GM18498 (cell line): ENCODE data around the gene ALOXE3.

Source experiments
- ATAC-seq: cut with Tn5 transposase; IDR thresholded peaks from one replicate; pipeline ENCODE4 v1.9.1; 2021; ENCODE audit warnings: mild to moderate bottlenecking, moderate library complexity; ENCODE audit not compliant: unreplicated experiment

Gene ALOXE3

DNA sequence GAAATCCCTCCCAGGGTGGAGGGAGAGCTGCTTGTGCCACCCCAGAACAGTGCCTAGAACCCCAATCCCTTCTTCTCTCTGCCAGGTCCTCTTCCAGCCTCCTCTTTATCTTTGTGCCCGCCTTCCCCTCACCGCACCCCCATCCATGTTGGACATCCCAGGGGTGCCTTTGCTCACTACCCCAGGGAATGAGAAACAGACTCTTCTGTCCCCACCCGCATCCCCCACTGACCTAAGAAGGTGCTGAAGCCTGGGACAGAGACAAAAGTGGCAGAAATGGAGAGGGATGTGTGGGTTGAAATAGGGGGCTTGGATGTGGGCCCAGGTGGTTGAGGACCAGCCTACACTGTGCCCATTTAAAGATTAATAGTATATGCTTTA, 62.5 kb downstream of the ALOXE3 start:
- no peak for ATAC-seq

DNA sequence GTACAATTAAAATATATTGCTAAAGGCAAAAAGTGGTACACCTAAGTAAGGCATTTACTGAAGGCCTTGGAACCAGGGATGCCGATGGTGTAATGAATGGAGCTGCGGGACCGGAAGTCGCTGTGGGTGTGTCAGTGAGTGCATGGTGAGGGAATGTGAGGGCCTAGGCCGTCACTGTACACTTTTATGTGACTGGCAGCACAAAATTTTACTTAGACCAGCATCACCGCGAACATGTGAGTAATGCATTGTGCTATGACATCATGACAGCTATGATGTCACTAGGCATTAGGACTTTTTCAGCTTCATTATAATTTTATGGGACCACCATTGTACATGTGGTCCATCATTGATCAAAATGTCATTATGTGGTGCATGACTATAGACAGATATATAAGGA, 64.7 kb downstream of the ALOXE3 start:
- no peak for ATAC-seq

DNA sequence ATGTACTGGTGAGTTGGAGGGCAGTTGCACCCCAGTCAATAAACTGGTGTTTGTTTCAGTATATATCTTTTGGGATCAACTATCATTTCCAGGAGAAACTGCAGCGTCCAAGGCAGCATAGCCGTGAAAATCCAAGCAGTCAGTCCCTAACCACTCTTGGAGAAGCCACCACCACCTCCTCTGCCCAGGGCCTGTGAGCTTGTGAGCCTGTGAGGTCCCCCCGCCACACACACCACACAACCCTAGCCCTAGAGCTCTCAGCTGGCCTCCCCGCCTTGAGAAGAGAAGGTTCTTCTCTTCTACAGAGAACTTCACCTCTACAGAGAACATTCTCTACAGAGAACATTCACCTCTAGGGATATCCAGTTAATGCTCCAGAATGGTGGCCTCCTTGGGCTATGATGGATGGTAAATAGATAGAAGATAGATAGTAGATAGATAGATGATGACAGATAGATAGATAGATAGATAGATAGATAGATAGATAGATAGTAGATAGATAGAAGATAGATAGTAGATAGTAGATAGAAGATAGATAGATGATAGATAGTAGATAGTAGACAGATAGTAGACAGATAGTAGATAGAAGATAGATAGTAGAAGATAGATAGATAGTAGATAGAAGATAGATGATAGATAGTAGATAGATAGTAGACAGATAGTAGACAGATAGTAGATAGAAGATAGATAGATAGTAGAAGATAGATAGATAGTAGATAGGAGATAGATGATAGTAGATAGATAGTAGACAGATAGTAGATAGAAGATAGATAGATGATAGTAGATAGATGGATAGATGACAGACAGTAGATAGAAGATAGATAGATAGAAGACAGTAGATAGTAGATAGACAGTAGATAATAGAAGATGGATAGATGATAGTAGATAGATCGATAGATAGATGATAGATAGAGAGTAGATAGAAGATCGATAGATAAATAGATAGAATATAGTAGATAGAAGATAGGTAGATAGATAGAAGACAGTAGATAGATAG, 65.8 kb downstream of the ALOXE3 start:
- ATAC-seq, result no peak

DNA sequence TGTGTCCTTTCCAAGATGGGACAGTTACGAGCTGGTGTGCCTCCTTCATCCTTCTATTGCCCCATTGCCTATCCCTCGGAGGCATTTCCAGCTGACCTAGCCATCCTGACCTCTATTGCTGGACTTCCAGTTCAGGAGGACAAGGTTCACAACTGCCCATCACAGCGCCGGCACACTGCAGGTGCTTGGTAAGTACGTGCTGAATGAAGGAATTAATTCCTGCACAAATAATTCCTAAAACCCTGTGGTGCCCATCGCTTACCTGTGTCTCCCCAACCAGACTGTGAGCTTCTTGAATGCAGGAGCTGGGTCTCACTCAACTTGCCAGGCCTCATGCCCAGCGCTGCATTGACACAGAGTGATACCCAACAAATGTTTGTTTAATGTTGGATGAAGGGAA, 66.5 kb downstream of the ALOXE3 start:
- no peak for ATAC-seq

DNA sequence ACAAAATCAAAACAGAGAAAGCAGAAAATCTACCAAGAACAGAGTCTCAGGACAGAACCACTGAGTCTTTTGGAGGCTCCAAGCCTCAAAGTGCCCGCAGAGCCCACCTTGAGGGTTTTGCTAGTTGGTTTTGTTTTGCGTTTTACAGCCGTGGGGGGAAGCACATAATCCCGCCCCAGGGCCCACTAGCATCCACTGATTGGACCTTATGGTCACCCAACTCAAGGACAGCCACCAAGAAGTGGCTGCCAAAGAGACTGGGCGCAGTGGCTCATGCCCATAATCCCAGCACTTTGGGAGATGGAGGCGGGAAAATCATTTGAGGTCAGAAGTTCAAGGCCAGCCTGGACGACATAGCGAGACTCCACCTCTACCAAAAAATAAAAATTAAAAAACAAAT, 69.6 kb downstream of the ALOXE3 start:
- ATAC-seq, result no peak

DNA sequence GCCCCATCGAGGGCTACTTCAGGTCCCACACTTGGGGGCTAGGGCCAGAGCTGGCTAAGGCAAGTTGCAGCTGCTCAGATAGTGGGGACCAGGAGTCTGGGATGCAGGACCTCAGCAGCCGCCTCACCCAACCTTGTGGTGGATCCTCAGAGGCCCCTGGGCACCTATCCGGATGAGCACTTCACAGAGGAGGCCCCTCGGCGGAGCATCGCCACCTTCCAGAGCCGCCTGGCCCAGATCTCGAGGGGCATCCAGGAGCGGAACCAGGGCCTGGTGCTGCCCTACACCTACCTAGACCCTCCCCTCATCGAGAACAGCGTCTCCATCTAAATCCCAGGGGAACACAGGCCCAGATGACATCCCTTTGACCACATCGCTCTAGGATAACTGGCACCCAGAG, 70.1 kb downstream of the ALOXE3 start:
- no peak for ATAC-seq

DNA sequence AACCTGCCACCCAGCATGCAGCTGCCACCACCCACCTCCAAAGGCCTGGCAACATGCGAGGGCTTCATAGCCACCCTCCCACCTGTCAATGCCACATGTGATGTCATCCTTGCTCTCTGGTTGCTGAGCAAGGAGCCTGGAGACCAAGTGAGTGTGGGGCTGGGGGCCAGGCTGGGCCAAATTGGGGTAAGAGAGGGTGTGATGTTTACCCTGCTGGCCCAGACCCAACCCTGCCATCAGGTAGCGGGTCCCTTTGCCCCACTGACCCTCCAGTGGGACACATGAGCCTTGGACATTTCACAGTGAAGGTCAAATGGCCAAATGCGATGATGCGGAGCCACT, 70.6 kb downstream of the ALOXE3 start:
- no peak for ATAC-seq

DNA sequence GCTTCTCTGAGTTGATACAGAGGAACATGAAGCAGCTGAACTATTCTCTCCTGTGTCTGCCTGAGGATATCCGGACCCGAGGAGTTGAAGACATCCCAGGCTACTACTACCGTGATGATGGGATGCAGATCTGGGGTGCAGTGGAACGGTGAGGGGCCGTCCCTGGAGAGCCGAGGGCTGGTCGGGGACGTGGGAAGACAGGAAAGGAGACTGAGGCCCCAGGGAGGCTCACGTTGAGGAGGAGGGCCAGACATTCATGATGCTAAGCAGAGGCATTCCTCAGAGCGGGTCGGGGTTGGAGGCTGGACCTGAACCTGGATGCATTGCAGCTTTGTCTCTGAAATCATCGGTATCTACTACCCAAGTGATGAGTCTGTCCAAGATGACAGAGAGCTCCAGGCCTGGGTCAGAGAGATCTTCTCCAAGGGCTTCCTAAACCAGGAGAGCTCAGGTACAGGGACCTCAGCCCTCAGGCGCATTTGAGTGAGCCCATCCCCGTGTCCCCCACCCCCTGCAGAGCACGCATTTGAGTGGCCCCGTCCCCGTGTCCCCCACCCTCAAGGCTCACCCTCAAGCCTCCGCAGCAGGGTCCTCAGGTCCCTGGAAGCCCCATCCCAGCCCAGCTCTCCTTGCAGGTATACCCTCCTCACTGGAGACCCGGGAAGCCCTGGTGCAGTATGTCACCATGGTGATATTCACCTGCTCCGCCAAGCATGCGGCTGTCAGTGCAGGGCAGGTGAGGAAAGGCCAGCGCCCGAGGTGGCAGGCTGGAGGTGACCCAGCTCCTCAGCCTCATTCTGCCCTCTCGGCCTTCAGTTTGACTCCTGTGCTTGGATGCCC, 71.2 kb downstream of the ALOXE3 start:
- ATAC-seq, result no peak

DNA sequence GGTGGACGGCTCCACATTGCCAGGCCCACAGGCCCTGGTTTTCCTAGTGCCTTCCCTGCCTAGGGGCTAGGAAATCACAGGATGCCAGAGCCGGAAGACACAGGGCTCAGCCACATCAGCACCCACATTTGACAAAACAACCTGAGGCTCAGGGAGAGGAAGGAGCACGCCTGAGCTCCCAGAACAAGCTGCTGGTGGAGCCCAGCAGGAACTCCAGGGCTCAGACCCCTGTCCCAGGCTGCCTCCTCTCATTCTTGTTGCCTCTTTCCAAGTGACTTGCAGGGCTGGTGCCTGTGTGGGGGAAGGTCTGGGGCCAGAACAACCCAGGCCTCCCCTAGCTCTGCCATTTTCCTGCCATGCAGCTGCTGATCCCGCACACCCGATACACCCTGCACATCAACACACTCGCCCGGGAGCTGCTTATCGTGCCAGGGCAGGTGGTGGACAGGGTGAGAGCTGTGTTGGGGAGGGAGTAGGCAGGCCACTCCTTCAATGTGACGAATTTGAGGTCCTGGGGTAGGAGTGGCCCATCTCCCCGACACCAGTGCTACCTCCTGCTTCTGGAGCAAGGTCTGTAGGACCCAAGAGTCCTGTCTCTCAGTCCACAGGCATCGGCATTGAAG, 71.9 kb downstream of the ALOXE3 start:
- ATAC-seq, result no peak
